HG02571 (cell line): ENCODE data around the gene FNDC3A.
"Not testable (repeated sequence)": the region's sequence is repeated elsewhere in the genome, so short reads cannot be mapped to it uniquely, and the experiment has no call there.

ENCODE experiments used
- ATAC-seq: cut with Tn5 transposase; IDR thresholded peaks from one replicate; pipeline ENCODE4 v1.9.1; 2021; ENCODE audit warnings: mild to moderate bottlenecking, moderate library complexity; ENCODE audit not compliant: unreplicated experiment

FNDC3A gene

DNA sequence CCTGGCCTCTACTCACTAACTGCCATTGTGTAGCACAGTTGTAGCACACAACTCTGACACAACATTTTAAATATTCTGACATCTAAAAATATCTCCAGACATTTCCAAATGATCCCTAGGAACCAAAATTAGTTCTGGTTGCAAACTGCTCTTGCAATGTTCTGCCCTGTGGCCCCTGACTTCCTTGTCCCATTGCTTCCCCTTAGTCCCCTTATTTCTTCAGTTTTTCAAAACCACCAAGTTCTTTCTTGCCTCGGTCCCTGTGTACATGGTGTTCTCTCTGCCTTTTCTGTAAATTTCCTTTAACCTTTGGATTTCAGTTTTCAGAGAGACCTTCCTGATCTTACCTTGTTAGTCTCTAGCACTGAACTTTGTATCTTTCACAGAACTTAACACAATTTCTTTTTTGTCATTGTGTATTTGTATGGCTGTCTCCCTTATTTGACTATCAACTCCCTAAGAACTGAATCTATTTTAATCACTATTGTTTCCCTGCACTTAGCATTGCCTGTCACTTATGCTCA, 156.8 kb downstream of the FNDC3A start:
- no peak for ATAC-seq

DNA sequence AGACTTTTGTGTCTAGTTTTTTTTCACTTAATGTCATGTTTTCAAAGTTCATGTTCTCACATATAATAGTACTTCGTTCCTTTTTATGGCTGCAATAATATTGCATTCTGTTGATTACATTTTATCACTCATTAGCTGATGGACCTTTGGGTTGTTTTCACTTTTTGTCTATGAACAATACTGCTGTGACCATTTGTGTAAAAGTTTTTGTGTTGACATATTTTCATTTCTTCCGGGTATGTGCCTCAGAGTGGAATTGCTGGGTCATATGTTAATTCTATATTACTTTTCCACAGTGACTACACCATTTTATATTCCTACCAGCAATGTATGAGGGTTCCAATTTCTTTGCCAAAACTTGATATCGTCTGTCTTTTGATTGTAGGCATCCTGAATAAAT, 158.6 kb downstream of the FNDC3A start:
- no peak for ATAC-seq

DNA sequence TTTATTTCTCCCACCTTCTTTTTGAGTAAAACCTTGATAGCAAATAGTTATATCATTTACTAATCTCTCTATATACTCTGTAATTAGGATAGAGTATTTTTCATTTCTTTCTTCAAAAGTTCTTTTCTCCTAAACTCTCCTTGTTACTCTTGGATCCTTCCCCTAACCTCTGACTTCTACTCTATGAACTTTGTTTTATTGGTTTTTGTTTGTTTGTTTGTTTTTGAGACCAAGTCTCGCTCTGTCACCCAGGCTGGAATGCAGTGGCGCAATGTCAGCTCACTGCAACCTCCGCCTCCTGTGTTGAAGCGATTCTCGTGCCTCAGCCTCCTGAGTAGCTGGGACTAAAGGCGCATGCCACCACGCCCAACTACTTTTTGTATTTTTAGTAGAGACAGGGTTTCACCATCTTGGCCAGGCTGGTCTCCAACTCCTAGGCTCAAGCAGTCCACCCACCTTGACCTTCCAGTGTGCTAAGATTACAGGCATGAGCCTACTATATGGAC, 161.5 kb downstream of the FNDC3A start:
- ATAC-seq = not testable (repeated sequence)

DNA sequence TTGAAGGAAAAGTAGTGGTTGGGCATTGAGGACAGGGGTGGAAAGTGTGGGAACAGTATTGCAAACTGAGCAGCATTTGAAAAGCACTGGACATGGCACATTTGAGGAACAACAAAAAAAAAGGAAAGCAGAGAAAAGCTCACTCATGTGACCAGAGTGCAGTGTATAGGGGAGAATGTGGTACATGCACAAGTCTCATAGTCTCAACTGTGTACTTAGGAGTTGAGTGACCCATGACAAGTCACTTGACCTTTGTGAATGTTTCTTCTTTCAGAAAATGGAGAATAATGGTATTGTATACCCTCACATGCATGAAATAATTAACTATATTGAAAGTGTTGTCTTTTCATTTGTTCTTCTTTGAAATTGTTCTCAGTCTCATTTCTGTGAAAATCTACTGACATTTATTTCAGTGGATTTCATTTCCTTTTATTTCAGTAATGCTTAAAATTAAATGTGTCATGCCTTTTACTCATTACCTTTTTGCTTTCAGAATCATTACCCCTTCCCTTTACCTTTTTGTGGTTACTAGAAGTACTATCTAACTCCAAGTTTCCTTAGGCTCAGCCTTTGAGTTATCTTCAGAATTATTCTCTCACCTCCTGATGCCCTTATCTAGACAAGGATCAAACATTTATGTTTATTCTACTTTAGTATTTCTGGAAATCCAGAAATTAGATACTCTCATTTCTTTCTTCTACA, 165.3 kb downstream of the FNDC3A start:
- ATAC-seq = no peak

DNA sequence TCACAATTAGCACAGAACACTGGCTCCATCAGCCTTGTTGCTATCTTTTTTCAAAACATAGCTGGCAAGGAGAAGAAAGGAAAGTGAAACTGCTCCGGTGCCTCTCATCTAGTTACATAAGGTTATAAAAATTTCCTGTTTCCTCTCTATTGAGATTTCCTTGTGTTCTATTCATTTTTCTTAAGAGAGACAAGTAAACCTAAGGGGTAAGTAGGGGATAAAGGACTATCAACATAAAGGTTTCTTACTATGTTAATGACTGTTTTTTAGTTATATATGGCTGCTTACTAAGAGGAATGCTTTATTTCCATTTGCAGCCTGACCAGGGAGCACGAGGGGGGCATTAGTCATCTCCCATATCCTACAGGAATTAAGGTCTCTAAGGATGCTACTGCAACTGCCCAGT, 171.2 kb downstream of the FNDC3A start:
- no peak for ATAC-seq

DNA sequence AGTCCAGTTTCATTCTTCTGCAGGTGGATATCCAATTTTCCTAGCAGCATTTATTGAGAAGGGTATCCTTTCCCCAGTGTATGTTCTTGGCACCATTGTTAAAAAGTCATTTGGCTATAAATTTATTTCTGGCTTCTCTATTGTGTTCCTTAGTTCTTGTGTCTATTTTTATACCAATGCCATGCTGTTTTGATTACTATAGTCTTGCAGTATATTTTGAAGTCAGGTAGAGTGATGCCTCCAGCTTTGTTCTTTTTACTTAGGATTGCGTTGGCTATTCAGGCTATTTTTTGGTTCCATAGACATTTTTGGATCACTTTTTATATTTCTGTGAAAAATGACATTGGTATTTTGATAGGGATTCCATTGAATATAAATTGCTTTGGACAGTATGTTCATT, 172.7 kb downstream of the FNDC3A start:
- ATAC-seq = no peak

DNA sequence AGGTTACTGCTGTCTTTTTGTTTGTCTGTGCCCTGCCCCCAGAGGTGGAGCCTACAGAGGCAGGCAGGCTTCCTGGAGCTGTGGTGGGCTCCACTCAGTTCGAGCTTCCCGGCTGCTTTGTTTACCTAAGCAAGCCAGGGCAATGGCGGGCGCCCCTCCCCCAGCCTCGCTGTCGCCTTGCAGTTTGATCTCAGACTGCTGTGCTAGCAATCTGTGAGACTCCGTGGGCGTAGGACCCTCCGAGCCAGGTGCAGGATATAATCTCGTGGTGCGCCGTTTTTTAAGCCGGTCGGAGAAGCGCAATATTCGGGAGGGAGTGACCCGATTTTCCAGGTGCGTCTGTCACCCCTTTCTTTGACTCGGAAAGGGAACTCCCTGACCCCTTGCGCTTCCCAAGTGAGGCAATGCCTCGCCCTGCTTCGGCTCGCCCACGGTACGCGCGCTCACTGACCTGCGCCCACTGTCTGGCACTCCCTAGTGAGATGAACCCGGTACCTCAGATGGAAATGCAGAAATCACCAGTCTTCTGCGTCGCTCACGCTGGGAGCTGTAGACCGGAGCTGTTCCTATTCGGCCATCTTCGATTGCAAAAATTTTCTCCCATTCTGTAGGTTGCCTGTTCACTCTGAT, 182.4 kb downstream of the FNDC3A start:
- not testable (repeated sequence) for ATAC-seq

DNA sequence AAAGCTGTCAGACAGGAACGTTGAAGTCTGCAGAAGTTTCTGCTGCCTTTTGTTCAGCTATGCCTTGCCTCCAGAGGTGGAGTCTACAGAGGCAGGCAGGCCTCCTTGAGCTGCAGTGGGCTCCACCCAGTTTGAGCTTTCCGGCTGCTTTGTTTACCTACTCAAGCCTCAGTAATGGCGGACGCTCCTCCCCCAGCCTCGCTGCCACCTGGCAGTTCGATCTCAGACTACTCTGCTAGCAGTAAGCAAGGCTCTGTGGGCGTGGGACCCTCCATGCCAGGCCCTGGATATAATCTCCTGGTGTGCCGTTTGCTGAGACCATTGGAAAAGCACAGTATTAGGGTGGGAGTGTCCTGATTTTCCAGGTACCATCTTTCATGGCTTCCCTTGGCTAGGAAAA, 187.4 kb downstream of the FNDC3A start:
- ATAC-seq = not testable (repeated sequence)

DNA sequence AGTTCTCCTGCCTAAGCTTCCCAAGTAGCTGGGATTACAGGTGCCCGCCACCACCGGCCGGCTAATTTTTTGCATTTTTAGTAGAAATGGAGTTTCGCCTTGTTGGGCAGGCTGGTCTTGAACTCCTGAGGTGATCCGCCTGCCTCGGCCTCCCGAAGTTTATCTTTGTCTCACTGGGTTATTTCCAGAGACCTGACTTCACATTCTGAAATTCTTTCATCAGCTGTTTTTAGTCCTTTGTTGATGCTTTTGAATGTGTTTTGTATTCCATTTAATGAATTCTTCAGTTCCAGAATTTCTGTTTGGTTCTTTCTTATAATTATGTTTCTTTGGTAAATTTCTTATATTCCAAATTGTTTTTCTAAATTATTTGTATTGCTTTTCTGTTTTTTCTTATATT, 189.0 kb downstream of the FNDC3A start:
- no peak for ATAC-seq

DNA sequence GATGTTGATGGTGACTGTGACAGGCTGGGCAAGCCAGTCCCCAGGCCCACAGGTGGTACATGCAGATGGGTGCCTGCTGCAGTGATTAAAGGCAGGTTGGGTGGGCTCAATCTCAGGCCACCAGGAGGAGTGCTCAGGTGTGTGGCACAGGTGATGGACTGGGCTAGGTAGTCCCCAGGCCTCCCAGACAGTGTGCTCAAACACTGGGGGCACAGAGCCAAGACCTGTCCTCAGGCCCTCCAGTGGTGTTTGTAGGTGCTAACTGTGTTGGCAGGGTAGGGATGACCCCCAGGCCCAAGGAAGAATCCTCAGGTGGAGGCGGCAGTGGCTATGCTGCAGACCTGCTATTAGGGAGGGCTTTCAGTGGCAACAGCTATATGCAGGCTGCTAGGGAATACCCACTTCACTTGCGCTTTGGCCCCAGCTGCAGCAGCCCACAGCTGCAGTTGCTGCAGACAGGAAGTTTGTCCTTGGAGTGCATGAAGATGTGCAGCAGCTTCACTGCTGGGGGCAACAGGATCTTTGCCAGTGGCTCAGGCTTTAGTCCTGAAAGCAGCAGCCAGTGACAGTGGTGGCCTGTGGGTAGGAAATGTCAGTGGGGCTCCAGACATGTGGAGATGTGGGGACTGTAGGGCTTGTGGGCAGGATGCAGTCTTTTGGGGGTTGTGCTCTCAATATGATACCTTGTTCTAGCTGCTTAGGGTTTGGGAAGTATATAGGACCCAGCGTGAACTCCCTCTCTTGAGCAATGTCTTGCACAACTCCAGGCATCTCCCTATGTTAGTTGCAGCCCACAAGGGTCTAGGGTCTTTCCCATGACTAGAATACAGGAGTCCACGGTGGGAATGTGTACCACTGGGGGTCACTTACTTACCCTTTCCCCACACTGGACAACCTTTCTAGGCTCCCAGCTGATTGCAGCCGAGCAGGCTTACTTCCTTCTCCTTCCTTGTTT, 190.4 kb downstream of the FNDC3A start:
- no peak for ATAC-seq

DNA sequence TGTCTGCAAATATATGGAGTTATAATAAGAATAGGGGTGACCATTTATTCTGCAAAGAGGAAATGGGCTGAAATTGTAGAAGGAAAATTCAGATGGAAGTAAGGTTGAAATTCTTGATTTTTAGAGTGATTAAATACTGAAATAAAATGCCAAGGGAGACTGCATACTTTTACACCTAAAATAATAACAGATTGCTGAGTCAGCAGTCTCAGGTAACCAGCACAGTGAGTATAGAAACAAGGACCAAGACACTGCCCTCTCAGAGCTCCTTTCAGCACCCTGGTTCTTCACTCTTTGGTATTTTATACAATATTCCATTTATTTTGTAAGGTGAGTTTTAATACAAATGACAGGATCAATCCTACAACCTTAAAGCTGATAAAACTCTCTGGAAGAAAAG, 195.6 kb downstream of the FNDC3A start:
- no peak for ATAC-seq

DNA sequence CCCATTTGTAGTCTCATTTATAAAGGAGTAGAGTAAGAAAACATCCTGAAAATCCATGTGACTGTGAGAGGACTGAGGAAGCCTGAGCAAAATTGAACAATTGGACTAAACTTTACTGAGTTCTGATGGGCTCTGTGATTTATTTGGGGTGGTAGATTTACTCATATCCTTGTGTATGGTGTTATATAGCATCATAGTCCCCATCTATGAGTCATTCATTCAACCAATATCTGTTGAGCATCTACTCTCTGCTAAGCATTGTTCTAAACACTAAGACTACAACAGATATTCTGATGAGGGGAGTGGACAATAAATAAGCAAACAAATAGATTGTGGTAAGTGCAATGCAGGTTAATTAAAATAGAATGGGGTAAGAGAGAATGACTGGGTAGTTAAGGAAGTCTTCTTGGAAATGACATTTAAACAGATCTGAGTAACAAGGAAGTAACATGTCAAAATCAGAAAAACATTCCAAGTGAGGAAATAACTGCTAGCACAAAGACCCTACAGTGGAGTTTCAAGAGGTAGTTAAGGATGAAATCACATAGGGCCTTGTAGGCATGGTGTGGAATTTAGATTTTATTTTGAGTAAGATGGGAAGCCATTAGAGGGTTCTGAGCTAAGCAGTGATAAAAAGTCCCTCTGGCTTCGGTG, 208.1 kb downstream of the FNDC3A start:
- ATAC-seq = no peak

DNA sequence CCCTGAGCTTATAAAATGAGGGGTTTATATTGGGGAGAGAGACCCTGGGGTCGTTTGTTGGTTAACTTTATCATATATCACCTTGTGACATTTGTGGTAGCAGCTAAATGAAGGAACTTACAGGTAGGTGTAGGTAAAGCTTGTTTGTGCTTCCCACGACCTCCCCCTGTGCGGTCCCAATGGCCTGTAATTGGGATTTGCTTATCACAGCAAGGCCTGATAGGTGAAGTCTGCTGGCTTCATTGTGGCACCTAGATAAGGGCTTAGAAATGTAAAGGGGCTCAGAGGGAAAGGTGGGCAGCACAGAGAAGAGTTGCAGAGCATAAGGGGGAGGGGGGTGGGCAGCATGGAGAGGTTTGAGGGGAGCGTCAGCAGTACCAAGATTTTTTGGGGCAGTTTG, 208.9 kb downstream of the FNDC3A start:
- ATAC-seq = no peak

DNA sequence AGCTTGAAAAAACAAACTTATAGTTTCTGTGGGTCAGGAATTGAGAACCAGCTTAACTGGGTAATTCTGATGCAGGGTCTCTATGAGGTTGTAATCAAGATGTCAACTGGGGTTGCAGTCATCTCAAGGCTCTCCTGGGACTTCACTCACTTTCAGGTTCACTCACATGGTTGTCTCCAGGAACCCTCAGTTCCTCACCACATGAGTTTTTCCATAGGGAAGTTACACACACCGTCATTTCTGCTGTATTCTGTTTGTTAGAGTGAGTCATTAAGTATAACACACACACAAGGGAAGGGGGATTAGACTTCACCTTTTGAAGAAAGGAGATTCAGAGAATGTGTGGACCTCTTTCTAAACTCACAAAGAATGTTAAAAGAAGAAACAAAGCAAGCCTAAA, 209.6 kb downstream of the FNDC3A start:
- no peak for ATAC-seq

DNA sequence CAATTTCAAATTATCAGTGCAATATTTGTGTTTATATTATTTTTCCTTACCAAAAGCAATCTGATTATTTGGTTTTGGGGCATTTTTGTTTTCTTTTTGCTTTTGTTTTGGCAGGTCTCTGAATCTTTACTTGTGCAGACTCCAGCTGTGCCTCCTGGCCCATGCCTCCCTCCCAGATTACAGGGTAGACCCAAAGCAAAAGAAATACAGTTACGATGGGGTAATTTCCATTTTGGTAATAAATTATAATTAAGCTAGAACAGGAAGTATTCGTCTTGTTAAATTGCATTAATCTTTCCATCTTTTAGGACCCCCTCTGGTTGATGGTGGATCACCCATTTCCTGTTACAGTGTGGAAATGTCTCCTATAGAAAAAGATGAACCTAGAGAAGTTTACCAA, 215.2 kb downstream of the FNDC3A start:
- no peak for ATAC-seq

DNA sequence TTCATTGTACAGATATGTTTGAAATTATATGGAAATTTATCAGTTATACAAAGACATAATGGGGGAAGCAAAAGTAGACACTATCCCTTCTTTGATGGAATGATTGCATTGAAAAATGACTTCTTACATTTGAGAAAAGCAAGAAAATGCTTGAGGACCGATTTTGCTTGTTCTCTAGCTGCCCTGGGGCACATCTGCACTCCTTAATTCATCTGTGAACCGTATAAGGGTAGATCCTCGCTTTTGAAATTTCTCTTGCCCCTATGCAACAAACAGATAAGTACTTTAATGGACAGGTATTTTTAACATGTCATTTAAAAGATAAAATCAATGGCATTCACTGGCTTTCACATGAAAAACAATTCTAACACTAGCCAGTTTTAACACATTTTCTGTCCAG, 230.9 kb downstream of the FNDC3A start:
- ATAC-seq = no peak

DNA sequence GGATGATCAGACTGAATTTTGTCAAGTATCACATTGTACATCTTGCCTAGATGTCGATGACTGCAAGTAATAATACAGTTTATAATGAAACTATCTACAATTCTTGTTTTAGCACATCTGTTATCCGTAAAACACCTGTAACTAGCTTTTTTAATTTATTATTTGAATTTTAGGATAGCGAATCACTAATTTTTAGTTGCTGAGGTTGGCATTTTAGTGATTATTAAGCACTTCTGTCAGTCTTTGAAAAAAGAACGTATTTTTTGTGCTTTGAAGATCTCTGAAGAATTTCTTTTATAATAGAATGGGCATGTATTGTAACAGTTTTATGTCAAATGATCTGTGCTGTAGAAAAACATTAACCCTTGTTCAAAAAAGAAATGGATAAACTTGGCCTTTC, 232.9 kb downstream of the FNDC3A start:
- ATAC-seq = no peak

DNA sequence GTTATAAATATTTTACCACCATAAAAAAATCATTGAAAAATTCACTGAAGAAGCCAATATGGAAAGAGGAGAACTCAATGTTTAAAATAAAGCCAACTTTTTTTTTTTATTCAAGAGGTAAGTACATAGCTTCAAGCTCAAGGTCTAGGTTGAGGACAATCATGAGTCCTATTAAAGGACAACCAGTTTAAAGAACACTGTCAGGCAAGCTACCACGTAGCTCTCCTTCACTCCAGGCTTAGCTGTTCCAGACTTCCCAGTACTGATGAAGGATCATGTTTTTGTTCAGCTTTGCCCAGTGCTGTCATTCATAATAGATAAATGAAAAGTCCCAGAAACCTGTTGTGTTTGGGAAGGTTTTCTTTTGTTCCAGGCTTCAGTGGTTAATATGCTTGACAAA, 234.4 kb downstream of the FNDC3A start:
- no peak for ATAC-seq

DNA sequence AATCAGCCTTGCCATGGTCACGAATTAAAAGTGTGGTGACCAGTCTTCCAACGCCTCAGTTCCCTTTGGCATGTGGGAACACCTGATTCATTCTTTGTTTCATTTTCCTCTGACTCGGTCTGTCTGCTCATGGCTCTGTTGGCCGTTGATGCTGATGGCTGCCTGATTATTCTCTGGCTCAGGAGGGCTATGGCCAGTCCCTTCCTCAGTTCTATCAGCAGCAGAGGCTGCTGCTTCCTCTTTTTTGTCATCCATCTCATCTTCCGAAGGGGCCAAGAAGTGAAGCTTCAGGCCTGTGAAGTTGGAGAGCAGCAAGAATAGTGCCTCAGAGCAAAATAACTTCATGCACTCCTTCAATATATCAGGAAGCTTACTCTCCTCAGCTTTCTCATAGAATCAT, 235.0 kb downstream of the FNDC3A start:
- ATAC-seq = no peak

DNA sequence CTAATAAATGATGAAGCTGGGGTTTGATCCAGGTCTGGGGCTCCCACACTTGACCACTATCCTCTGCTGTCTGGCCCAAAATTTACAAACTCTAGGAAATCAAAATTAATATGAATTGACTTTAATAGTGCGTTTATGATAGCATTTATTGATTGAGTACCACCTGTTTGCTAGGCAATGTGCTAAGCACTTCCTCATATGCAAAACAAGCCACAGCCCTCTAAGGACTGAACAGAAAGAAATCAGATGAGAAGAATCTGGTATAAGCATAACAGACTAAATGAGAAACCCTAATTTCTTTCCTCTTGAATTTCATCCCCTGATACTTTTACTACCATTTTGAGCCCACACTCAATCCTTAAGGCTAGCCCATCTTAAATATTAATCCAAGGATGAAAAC, 237.8 kb downstream of the FNDC3A start:
- no peak for ATAC-seq
